HepG2 (cell line): ENCODE results near the gene LZTS2. TPM values are rescaled to one million over a fixed set of nuclear protein-coding genes. Genes with fewer than 3 reads are reported as not detected.
A peak's percentile ranks its signal among the peaks of the same experiment; 100 is the strongest.

Experiments used
- GLMP ChIP-seq: sonication (generic); formaldehyde crosslinking; IDR thresholded peaks from 2 replicates; pipeline ENCODE4 v1.9.0; 2021; ENCODE audit warnings: missing genetic modification reagents, mild to moderate bottlenecking, borderline replicate concordance
- HBP1 ChIP-seq: IDR thresholded peaks from 2 replicates; pipeline ENCODE4 v1.6.1; 2016; ENCODE audit warnings: low read depth, control low read depth
- IKZF5 ChIP-seq: IDR thresholded peaks from 2 replicates; pipeline ENCODE4 v1.6.1; 2018; ENCODE audit warnings: missing genetic modification reagents, mild to moderate bottlenecking, missing compliant biosample characterization
- REST ChIP-seq, 2 experiments: IDR thresholded peaks; 2 replicates each; pipeline ENCODE4 v1.6.1; 2011 to 2012; ENCODE audit warnings: low read length in 2 of 2, borderline replicate concordance in 1 of 2, low read depth in 1 of 2, mild to moderate bottlenecking in 1 of 2, moderate library complexity in 1 of 2
- ZNF318 ChIP-seq: sonication (generic); formaldehyde crosslinking; IDR thresholded peaks from 2 replicates; pipeline ENCODE4 v1.4.0; 2020; ENCODE audit warnings: mild to moderate bottlenecking, missing genetic modification reagents
- ZNF331 ChIP-seq: sonication (generic); formaldehyde crosslinking; IDR thresholded peaks from 2 replicates; pipeline ENCODE4 v1.4.0; 2020; ENCODE audit warnings: missing genetic modification reagents
- ZNF432 ChIP-seq: sonication (generic); formaldehyde crosslinking; IDR thresholded peaks from 2 replicates; pipeline ENCODE4 v1.5.0; 2020; ENCODE audit warnings: missing genetic modification reagents, mild to moderate bottlenecking, borderline replicate concordance
- polyA plus RNA-seq, 8 experiments: library from polyadenylated mRNA; depleted of rRNA in 3 of 8; stranded (reverse) in 7 of 8; unstranded in 1 of 8; fragments of >200 nt; fragmentation: Illumina TruSeq in 4 of 8; extraction: Trizol in 4 of 8; gene quantifications; 2 replicates each; pipeline versions ENCODE4 v1.2.1 to v1.2.3, GENCODE V29; 2011 to 2016; ENCODE audit warnings: low read depth in 4 of 8, missing spikeins in 1 of 8, mixed read lengths in 1 of 8; ENCODE audit not compliant: insufficient read depth in 1 of 8
- total RNA-seq, 5 experiments: library from RNA; depleted of rRNA; stranded (reverse); fragments of >200 nt; fragmentation: Illumina TruSeq; extraction: Trizol; gene quantifications; 2 replicates each; pipeline ENCODE4 v1.2.3, GENCODE V29; 2016; ENCODE audit warnings: low read depth in 1 of 5

The LZTS2 gene
- total and polyA plus RNA-seq, 2 of the 13 experiments (the other 11 are each of a cell fraction or from before 2014, with no cell fraction given), result 43.6 to 65.6 TPM

- 0 out of 2 replicates have a peak, but pooled peaks have one; percentile 13 for TF ChIP-seq ZNF318 (CRISPR knock-in tag)
- TF ChIP-seq ZNF331 (CRISPR knock-in tag), result peak; percentile 40; the same call in 1 of the 2 replicates
- TF ChIP-seq ZNF432 (CRISPR knock-in tag), result no peak
- TF ChIP-seq HBP1 (CRISPR knock-in tag), result 0 out of 2 replicates have a peak, but pooled peaks have one; percentile 9
- 0 out of 2 replicates have a peak, but pooled peaks have one; percentile 28 for TF ChIP-seq GLMP (CRISPR knock-in tag)
- TF ChIP-seq REST (IDR thresholded peaks at IDR 0.05; ENCODE audit: borderline replicate concordance in 1 of 2, low read depth in 1 of 2, low read length in 2 of 2), result peak in 1 of 2 experiments; percentile 6; a peak in 1 of 4 replicates
- TF ChIP-seq IKZF5 (CRISPR knock-in tag), result no peak; the same call in 1 of the 2 replicates
Measured at GRCh38 chr10:100969187-100970075, 30.2 kb upstream of the LZTS2 start, which contains the start of gene SEMA4G (continued).
